NCI-H1436 treated with DMSO at 0.1 percent for 48 hours (cell line): Measurements from ENCODE around the gene GREM1.

ENCODE experiments used
- DNase-seq: peaks from one replicate; lab custom pipeline; 2025; lab: John Stamatoyannopoulos, UW

The GREM1 gene

DNA sequence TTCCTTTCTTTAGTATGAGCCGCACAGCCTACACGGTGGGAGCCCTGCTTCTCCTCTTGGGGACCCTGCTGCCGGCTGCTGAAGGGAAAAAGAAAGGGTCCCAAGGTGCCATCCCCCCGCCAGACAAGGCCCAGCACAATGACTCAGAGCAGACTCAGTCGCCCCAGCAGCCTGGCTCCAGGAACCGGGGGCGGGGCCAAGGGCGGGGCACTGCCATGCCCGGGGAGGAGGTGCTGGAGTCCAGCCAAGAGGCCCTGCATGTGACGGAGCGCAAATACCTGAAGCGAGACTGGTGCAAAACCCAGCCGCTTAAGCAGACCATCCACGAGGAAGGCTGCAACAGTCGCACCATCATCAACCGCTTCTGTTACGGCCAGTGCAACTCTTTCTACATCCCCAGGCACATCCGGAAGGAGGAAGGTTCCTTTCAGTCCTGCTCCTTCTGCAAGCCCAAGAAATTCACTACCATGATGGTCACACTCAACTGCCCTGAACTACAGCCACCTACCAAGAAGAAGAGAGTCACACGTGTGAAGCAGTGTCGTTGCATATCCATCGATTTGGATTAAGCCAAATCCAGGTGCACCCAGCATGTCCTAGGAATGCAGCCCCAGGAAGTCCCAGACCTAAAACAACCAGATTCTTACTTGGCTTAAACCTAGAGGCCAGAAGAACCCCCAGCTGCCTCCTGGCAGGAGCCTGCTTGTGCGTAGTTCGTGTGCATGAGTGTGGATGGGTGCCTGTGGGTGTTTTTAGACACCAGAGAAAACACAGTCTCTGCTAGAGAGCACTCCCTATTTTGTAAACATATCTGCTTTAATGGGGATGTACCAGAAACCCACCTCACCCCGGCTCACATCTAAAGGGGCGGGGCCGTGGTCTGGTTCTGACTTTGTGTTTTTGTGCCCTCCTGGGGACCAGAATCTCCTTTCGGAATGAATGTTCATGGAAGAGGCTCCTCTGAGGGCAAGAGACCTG, 13.2 kb downstream of the GREM1 start:
- no peak for DNase-seq

GRCh38 chr15:32732574-32733157, 14.9 kb downstream of the GREM1 start:
- DNase-seq, result no peak

- no peak for DNase-seq
These were observed 15.5 kb downstream of the GREM1 start for GRCh38 chr15:32733281-32733680.

GRCh38 chr15:32735989-32736700, 18.3 kb downstream of the GREM1 start:
- DNase-seq, result no peak

- DNase-seq, result no peak
These were observed 18.9 kb downstream of the GREM1 start for GRCh38 chr15:32736701-32737061.

DNA sequence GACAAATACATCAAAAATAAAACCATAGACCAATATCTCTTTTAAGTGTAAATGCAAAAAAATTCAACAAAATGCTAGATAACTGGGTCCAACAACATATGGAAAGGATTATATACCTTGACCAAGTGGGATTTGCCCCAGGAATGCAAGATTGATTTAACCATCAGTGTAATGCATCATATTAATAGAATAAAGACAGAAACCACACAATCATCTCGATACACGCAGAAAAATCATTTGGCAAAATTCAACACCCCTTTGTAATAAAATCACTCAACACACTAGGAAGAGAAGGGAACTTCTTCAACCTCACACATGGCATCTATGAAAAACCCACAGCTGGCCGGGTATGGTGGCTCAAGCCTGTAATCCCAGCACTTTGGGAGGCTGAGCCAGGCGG, 19.5 kb downstream of the GREM1 start:
- DNase-seq, result no peak

- DNase-seq, result no peak
These were observed 20.9 kb downstream of the GREM1 start for GRCh38 chr15:32738666-32739065.

DNA sequence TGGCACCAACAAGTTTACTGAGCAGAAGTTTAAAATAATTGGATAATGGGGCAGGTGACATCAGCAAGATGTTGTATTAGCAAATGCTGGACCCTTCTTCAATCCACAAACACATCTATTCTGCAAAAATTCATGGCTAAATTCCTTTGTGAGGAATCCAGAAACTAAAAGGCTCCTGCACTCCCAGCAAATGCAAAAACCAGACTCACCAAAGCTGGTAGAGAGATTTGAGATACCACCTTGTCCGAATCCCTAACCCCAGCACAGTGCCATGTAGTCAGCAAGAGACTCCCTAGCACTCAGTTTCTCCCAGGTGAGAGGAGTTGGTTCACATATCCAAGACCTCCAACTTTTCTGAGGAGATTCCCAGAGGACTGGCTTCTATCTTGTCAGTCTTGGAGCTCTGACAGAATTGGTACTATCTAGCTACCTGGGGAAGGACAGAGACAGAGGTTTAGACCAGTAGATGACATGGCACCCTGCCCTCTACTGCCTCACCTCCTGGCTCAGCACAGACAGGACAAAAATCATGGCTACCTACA, 21.8 kb downstream of the GREM1 start:
- DNase-seq, result no peak

DNA sequence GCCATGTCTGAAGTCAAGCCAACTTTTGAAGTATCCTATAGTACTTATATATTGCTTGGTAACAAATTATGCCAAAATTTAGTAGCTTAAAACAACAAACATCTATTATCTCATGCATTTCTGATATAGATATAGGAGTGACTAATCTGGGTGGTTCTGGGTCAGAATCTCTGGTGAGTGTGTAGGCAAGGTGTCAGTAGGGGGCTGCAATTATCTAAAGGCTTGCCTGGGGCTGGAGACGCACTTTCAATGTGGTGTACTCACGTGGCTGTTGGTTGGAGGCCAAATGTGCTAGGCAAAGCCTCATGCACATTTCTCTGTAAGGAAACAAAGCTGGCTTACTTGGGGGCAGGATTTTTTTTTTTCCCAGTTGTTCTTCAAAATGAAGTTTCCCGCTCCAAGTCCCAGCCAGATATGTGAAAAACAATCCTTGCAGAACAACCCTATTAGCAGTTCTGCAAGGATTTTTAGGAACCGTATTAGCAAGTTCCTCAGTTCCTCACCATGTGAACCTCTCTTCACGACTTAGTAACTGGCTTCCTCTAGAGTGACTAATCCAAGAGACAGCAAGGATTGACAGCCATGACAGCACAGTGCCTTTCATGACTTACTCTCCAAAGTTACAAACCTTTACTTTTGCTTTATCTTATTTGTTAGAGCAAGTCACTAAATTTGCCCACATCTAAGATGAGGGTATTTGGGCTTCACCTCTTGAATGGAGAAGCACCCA, 25.8 kb downstream of the GREM1 start:
- no peak for DNase-seq

DNA sequence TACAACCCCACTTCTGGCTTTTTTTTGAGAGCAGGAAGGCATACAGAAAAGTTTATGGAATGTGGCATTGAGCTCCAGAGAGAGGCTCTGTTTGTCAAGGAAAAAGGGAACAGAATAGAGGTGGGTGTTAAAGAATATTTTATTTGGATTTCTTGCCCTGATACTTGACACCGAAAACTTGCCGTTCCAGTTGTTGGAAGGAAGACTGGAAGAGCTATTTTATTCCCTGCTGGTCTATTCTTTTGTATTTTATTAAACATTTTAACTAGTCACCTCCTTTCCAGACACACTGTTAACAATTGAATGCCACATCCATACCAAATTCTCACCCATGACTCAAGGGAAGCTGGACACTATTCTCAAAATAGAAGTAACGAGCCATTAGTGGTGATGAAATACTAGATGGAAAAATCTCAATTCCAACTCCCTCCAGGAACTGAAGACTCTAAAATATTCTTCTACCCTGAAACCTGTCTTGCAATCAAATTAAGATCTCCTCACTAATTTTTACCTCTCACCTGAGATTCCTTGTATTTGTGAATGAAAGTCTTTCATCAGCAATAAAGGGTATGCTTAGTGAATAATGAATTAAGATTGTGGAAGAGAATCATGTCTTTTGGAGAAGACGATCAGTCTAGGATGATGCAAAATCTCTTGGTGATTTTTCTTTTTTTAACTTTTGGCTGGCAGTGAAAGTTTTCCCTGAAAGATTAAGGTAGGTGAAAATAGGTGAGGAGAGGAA, 28.5 kb downstream of the GREM1 start:
- no peak for DNase-seq

DNA sequence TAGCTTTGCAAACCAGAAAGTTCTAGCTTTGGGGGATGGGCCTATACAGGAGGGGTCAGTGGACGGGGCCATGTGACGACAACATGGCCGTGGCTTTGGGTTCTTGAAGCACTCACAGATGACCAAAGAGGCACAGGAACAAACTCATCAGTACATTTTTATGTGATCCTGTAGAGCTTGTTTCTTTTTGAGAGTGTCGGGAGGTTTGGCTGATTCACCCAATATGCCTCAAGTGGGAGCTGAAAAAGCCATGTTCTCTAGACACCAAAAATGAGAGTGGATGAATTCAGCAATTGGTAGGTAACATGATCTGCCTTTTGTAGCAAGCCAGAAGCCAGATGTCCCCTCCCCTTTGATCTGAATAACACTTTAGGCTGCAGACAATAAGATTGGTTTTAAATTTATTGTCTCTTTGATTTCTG, 30.1 kb downstream of the GREM1 start:
- DNase-seq, result no peak

- DNase-seq, result no peak
These were observed 33.2 kb downstream of the GREM1 start for GRCh38 chr15:32750979-32751378.

GRCh38 chr15:32757426-32757825, 39.6 kb downstream of the GREM1 start:
- no peak for DNase-seq

DNA sequence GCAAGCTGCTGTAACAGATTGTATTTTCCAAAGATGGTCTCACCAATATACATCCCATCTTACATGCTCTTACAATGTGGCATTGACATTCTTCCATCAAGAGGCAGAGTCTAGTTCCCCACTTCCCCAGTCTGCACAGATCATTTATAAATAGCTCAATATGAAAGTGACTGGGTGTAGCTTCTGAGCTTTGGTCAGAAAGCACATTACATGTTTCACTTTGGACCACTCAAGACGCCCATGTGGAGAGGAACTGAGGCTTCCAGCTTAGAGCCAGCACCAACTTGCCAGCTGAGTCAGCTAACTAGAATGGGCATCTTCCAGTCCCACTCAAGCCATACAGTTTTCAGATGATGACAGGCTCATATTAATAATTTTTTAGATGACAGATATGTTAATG, 45.5 kb downstream of the GREM1 start:
- DNase-seq, result no peak

- no peak for DNase-seq
These were observed 47.4 kb downstream of the GREM1 start for GRCh38 chr15:32765236-32765635.

GRCh38 chr15:32766101-32766500, 48.3 kb downstream of the GREM1 start:
- DNase-seq, result no peak

DNA sequence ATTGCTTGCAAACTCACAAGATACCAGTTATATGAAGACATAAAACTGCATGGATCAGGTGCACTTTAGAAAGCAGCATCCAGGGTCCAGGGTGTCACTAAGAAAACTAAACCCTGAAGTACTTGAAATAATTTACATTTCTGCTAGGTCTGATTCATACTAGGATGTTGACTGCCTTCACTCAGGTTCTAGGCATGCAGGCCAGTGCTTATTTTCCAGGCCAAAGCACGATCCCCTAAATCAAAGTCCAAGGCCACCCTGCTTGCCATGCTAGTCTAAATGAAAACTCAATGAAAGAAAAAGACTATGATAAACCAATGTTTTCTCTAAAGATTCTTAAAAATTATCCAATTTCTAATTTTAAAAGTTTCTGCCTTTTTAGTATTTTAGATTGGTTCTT, 49.4 kb downstream of the GREM1 start:
- no peak for DNase-seq

DNA sequence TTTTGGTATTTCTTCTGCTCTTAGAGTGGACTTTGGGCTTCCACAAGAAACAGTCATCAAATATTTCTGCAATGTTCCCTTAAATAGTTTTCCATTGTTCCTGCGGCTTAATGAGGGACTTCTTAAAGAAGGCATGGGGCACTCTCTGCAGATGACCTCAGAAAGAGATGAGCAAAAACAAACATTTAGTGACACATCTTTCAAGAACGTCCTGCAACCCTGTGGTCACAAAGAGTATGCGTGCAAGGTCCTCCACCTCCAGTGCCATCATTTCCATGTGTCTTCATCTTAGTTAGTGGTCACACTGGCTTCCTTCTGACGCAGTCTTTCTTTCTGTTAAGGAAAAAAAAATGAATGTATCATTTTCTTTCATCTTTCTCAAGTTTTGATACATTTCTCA, 56.2 kb downstream of the GREM1 start:
- DNase-seq, result no peak

DNA sequence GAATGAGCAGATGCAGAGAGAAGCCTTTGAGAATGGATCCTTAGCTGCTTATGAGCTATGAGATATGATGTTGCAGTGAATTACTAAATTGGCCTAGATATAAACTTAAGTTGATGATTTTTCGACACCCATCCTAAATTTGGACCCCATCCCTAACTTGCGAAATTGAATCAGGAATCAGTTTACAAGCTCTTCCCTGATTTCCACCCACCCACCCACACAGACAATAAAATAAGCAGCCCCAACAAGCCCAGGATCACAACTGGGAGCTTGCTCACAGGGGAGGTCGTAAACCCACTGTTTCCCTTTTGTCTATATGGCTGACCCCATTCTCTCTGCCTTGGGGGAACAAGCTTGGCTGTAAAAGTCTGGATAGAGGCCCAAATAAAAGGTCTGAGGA, 57.3 kb downstream of the GREM1 start:
- no peak for DNase-seq

DNA sequence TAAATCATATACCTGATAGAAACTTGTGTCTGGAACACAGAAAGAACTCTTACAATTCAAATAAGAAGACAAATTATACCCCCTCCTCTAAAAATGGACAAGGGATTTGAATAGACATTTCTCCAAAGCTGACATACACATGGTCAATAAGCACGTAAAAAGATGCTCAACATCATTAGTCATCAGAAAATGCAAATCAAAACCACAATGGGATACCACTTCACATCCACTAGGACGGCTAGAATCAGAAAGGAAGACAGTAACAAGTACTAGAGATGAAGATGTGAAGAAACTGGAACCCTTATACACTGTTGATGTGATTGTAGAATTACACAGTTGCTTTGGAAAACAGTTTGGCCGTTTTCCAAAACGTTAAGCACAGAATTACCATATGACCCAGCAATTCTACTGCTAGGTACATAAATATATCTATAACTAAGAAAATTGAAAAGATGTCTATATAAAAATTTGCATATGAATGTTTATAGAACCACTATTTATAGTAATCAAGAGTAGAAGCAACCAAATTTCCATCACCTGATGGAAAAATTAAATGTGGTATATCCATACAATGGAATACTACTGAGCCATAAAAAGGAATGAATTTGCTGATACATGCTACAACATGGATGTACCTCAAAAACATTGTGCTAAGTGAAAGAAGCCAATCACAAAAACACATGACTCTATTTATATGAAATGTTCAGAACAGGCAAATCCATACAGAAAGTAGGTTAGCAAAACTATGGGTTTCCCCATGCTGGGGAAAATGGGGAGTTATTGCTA, 60.8 kb downstream of the GREM1 start:
- DNase-seq, result no peak
